Stomach (tissue), 9 donors: ENCODE data around the gene PDE4D. TPM values are rescaled to one million over a fixed set of nuclear protein-coding genes. Genes with fewer than 3 reads are reported as not detected.

Source experiments
- DNase-seq, 2 donors: peaks; one replicate each; pipeline versions ENCODE4 v3.0.0 to v3.0.0-alpha.2; 2013 to 2019
- H3K27ac ChIP-seq, 5 donors: fragments of 200-600 bp in 4 of 5; sonication (generic) in 4 of 5; one replicate each; pipeline ENCODE4 v1.5.1; 2013 to 2019; ENCODE audit warnings: mild to moderate bottlenecking in 1 of 5, moderate library complexity in 1 of 5
- H3K27me3 ChIP-seq, 3 donors: fragments of 200-600 bp; sonication (generic); one replicate each; pipeline ENCODE4 v1.5.1; 2017 to 2019; ENCODE audit warnings: mixed run types in 1 of 3
- H3K36me3 ChIP-seq, 4 donors: fragments of 200-600 bp; sonication (generic); 1 replicate in 3 of 4; 2 replicates in 1 of 4; pipeline ENCODE4 v1.5.1; 2016 to 2019
- H3K4me1 ChIP-seq, 4 donors: fragments of 200-600 bp; sonication (generic); one replicate each; pipeline ENCODE4 v1.5.1; 2016 to 2019
- H3K4me3 ChIP-seq, 4 donors: fragments of 200-600 bp; sonication (generic) in 3 of 4; one replicate each; pipeline ENCODE4 v1.5.1; 2016 to 2019; ENCODE audit warnings: mild to moderate bottlenecking in 1 of 4
- H3K9me3 ChIP-seq, 4 donors: fragments of 200-600 bp; sonication (generic); one replicate each; pipeline ENCODE4 v1.5.1; 2016 to 2019
- CTCF ChIP-seq, 7 experiments: fragments of 450-650 bp in 4 of 7; fragments of 200-600 bp in 3 of 7; sonication (generic) in 3 of 7; IDR thresholded peaks; one replicate each; pipeline ENCODE4 v1.5.1; 2016 to 2019; ENCODE audit warnings: antibody characterized with exemption in 7 of 7, control low read depth in 2 of 7, mild to moderate bottlenecking in 1 of 7
- EP300 ChIP-seq: sonication (generic); formaldehyde crosslinking; IDR thresholded peaks from one replicate; pipeline ENCODE4 v1.6.1; 2017; ENCODE audit warnings: antibody characterized with exemption
- POLR2A ChIP-seq, 4 donors: fragments of 450-650 bp; IDR thresholded peaks; one replicate each; pipeline ENCODE4 v1.6.1; 2016; ENCODE audit warnings: antibody characterized with exemption in 4 of 4, control low read depth in 2 of 4, mild to moderate bottlenecking in 1 of 4, moderate library complexity in 1 of 4
- POLR2AphosphoS5 ChIP-seq, 3 donors: sonication (generic); formaldehyde crosslinking; IDR thresholded peaks; one replicate each; pipeline ENCODE4 v1.6.1; 2016; ENCODE audit warnings: antibody characterized with exemption in 3 of 3
- WGBS, 5 donors: extraction: QIAGEN DNeasy Blood & Tissue Kit in 3 of 5; methylation state at CpG; one replicate each; pipeline versions ENCODE4 v1.1.5 to v1.1.7; 2013 to 2018; 5-methylcytosine and 5-hydroxymethylcytosine counted together
- intact Hi-C: fragments of 100-400 bp; cut with DNase I; formaldehyde crosslinking; loops from one replicate; pipeline ENCODE4 v1.15.1; 2023; ENCODE audit warnings: low total_unique reads
- polyA plus RNA-seq, 3 donors: library from polyadenylated mRNA; stranded (reverse); fragments of 200-250 nt; gene quantifications; one replicate each; pipeline ENCODE4 v1.2.3, GENCODE V29; 2013
- total RNA-seq, 5 donors: library from RNA; depleted of rRNA; stranded (reverse); fragments of >200 nt; gene quantifications; one replicate each; pipeline versions ENCODE4 v1.1.0 to v1.2.3, GENCODE V29; 2014 to 2016
- donor health status: healthy with polysubstance abuse.
- donor health status: Bipolar disorder and iron deficiency.
- donor health status: healthy.

PDE4D gene
- total and polyA plus RNA-seq, 8 donors: 3.1 to 147 (median 97.3) TPM

GRCh38 chr5:59720063-59720462, 173.5 kb downstream of the PDE4D start:
- Histone ChIP-seq H3K9me3 (no peaks in the 10 kb centered on the region), H3K27me3 (no peaks in the 10 kb centered on the region), H3K4me3 (no peak overlapping the region), H3K27ac (no peak overlapping the region), H3K4me1 (peaks cover 0 to 5% (median 0%) of the 10 kb centered on the region in 4 donors), H3K36me3 (no peaks in the 10 kb centered on the region)
- no peak for DNase-seq
- 91 to 100% (median 92%) methylated on average over 1 of the region's 1 CpG for WGBS, 5 donors
- intact Hi-C loops: no loop called here
- TF ChIP-seq CTCF (IDR thresholded peaks at IDR 0.05): no peak
- no peak for TF ChIP-seq POLR2A (IDR thresholded peaks at IDR 0.05)
- no peak for TF ChIP-seq POLR2AphosphoS5 (IDR thresholded peaks at IDR 0.05)
- TF ChIP-seq EP300: no peak

- H3K4me1 ChIP-seq: no peaks in the 10 kb centered on the region
- intact Hi-C loops: no loop called here
- H3K27ac ChIP-seq: no peak overlapping the region
- no peaks in the 10 kb centered on the region for H3K36me3 ChIP-seq
- TF ChIP-seq POLR2A (IDR thresholded peaks at IDR 0.05) (no peak), EP300 (no peak), POLR2AphosphoS5 (IDR thresholded peaks at IDR 0.05) (no peak), CTCF (IDR thresholded peaks at IDR 0.05) (no peak)
- H3K27me3 ChIP-seq: no peaks in the 10 kb centered on the region
- no peak overlapping the region for H3K4me3 ChIP-seq
- H3K9me3 ChIP-seq: peaks cover 0 to 7% (median 5%) of the 10 kb centered on the region in 4 donors
- no peak for DNase-seq
- WGBS, 5 donors: 33 to 95% (median 93%) methylated on average over 1 of the region's 1 CpG
Measured at GRCh38 chr5:59716966-59717500, 176.5 kb downstream of the PDE4D start.

GRCh38 chr5:59716029-59716428, 177.5 kb downstream of the PDE4D start:
- Histone ChIP-seq H3K9me3 (peaks cover 0 to 7% (median 5%) of the 10 kb centered on the region in 4 donors), H3K4me3 (no peak overlapping the region), H3K27me3 (no peaks in the 10 kb centered on the region), H3K4me1 (no peaks in the 10 kb centered on the region), H3K36me3 (no peaks in the 10 kb centered on the region), H3K27ac (no peak overlapping the region)
- 88 to 97% (median 95%) methylated on average over 9 of the region's 9 CpGs for WGBS, 5 donors
- TF ChIP-seq POLR2A (IDR thresholded peaks at IDR 0.05): no peak
- no peak for TF ChIP-seq POLR2AphosphoS5 (IDR thresholded peaks at IDR 0.05)
- TF ChIP-seq EP300: no peak
- no peak for TF ChIP-seq CTCF (IDR thresholded peaks at IDR 0.05)
- DNase-seq: no peak
- intact Hi-C loops: no loop called here

GRCh38 chr5:59715228-59715627, 178.3 kb downstream of the PDE4D start:
- DNase-seq: no peak
- intact Hi-C loops: no loop called here
- Histone ChIP-seq H3K36me3 (no peaks in the 10 kb centered on the region), H3K4me1 (peaks cover 0 to 7% (median under 1%) of the 10 kb centered on the region in 4 donors), H3K27ac (no peak overlapping the region), H3K27me3 (no peaks in the 10 kb centered on the region), H3K9me3 (peaks cover 0 to 7% (median 5%) of the 10 kb centered on the region in 4 donors), H3K4me3 (no peak overlapping the region)
- 84 to 98% (median 95%) methylated on average over 3 to 5 of the region's 5 CpGs for WGBS, 5 donors
- no peak for TF ChIP-seq CTCF (IDR thresholded peaks at IDR 0.05)
- no peak for TF ChIP-seq POLR2A (IDR thresholded peaks at IDR 0.05)
- no peak for TF ChIP-seq EP300
